GM12874 (cell line): ENCODE measurements around the gene METTL8.

Experiments
- TF ChIP-seq, protein P1 (sequence below): IDR thresholded peaks from 2 replicates; pipeline ENCODE4 v1.5.1; 2011; ENCODE audit warnings: low read depth, mild to moderate bottlenecking, control low read depth, low read length, moderate library complexity; ENCODE audit not compliant: insufficient read depth

METTL8 gene

DNA sequence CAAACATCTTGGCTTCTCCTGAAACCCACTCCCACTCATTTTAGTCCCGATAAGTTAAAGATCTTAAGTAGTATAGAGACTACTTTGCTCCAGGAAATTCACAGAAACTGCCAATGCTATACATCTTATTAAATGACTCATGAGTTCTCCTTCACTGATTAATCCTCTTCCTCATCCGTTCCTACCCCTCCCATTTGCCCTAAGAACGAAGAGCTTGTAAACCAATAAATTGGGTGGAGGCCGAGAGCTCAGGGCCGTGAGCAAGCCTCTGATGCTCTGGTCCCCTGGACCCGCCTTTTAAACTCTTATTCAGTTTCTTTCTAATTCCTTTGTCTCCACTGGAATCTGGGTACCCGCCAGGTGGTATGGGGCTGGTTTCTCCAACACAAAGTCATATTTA is 68.6 kb downstream of the METTL8 start:
- TF ChIP-seq, protein P1, sequence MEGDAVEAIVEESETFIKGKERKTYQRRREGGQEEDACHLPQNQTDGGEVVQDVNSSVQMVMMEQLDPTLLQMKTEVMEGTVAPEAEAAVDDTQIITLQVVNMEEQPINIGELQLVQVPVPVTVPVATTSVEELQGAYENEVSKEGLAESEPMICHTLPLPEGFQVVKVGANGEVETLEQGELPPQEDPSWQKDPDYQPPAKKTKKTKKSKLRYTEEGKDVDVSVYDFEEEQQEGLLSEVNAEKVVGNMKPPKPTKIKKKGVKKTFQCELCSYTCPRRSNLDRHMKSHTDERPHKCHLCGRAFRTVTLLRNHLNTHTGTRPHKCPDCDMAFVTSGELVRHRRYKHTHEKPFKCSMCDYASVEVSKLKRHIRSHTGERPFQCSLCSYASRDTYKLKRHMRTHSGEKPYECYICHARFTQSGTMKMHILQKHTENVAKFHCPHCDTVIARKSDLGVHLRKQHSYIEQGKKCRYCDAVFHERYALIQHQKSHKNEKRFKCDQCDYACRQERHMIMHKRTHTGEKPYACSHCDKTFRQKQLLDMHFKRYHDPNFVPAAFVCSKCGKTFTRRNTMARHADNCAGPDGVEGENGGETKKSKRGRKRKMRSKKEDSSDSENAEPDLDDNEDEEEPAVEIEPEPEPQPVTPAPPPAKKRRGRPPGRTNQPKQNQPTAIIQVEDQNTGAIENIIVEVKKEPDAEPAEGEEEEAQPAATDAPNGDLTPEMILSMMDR: no peak

DNA sequence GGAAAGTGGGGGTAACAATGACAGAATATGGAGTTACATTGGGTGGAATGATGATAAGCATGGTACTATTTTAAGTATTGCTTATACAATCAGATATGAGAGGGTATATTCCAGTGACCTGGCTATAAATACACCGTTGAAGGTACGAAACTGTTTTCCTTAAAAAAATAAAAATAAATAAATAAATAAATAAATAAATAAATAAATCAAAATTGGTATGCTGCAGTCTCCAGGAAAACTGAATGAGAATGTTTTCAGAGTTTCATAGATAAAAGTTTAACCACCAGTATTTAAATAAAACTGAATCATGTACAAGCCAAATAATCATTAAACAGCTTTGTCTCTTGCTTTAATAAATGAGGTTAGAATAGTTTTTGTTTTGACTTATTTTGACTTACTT is 71.4 kb downstream of the METTL8 start:
- TF ChIP-seq, protein P1: no peak

DNA sequence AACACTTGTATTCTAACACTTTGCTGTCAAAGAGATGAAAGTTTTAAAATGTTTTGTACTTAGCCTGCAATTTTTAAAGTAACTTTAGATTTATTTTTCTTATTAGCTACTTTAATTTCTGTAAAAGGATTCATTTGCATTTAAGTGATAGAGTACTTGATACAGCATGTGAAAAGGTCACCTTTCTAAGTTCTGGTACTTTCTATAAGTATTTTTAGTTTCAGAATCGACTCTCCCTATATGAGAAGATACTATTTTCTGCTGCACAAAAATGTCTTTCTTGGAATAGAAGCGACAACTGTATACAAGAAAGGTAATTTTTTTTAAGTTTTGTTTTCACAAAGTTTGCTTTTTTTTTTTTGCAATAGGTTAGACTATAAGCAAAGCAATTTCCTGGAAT is 72.9 kb downstream of the METTL8 start:
- TF ChIP-seq, protein P1: no peak

DNA sequence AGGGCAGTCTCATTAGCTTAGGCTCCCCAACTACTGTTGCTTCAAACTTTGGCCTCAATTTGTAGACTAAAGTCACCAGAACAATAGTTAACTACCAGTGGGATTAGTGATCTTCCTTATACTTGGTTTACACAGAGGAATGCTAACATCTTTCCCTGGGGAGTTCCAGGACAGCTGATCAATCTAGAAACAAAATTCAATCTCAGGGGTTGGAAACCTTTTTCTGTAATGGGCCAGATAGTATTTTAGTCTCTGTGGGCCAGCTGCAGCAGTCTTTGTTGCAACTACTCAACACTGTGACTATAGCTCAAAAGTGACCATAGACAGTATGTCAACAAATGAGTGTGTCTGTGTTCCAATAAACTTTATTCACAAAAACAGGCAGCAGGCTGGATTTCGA is 85.7 kb downstream of the METTL8 start:
- TF ChIP-seq, protein P1: no peak

DNA sequence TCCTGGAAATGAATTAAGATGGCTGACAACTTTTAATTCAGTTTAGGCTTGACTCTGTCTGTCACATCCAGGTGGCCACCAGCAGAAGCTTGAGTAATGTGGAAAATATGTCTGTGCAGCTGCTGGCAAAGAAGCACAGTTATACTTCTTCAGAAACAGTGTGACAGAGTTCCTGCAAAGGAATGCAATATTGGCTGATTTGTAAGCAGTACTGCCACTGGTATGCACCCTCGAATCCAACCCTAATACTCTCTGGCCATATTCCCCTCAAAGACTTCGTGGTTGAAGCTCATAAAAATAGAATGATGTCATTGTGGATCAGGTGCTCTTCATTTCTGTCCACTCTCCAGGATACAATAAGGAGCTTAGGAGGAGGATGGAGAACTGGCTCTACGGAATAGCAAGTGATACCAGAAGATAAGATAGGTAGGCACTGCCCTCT is 86.2 kb downstream of the METTL8 start:
- TF ChIP-seq, protein P1: no peak

DNA sequence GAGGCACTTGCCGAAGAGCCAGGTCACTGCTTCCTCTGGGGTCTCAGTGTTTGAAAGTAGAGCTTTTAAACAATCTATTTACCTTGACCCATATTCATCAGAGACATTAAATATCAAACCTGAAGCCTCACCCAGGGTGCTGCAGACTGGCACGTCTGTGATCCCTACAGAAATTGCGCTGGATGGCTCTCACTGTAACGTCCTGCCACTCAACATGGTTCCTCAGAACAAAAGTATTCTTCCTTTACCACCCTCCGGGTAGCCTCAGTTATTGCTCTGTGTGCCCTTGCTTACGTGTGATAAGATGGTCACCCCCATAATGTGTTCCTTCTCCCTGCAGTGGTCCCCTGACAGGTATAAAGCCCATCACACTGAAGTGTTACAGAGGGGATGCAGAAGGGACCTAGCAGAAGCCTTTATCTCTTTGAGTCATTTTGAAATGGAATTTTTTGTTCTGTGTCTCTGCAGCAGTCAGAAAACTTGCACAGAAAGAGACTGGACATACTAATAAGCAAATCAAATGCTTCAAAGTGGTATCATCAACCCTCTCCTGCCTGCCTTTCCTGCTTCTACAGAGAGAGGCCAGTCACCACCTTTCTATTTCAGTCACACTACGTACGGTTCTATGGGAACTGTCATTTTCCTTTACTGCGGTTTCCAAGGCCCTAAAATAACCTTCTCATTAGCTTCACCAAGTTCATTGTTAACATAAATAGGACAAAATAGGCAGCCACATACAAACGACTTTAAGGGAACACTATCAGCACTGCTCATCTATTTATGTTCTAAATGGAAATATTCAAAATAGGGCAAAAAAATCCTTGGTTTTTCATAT is 86.8 kb downstream of the METTL8 start:
- TF ChIP-seq, protein P1: 0 out of 2 replicates have a peak, but pooled peaks have one; percentile 13

DNA sequence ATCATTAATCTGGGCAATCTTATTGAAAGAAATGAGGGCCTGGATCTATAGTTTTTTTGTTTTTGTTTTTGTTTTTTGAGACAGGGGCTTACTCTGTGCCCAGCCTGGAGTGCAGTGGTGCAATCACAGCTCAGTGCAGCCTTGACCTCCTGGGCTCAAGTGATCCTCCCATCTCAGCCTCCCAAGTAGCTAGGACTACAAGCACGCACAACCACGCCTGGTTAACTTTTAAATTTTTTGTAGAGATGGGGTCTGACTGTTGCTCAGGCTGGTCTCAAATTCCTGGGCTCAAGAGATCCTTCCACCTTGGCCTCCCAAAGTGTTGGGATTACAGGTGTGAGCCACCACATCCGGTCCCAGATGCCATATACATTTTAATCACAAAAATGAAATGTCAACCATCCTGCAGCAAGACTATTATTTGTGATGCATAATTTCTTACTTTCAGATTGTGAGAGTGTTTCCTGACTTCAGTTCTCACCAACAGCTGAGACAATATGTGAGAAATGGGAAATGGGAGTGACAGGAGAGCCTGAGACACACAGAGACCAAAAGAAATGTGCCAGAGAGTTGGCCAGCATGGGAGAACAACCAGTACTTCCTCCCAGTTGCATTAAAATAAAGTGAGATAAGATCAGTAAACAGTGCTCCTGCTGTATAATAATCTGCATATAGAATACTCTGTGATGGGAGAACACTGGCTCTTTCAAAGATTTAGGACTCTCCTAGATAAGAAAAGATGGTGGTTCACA is 87.6 kb downstream of the METTL8 start:
- TF ChIP-seq, protein P1: no peak
